A549 (cell line): ENCODE measurements around the gene B3GNT4.

Source experiments
- HMGXB4 ChIP-seq: fragments of 250-450 bp; sonication (Bioruptor Pico); IDR thresholded peaks from 2 replicates; pipeline ENCODE4 v1.5.0; 2021; ENCODE audit warnings: mild to moderate bottlenecking, moderate library complexity, borderline replicate concordance
- MAFK ChIP-seq: fragments of 450-650 bp; IDR thresholded peaks from 2 replicates; pipeline ENCODE4 v1.6.1; 2014; ENCODE audit not compliant: partially characterized antibody
- MAX ChIP-seq: IDR thresholded peaks from 2 replicates; pipeline ENCODE4 v1.6.1; 2012

DNA sequence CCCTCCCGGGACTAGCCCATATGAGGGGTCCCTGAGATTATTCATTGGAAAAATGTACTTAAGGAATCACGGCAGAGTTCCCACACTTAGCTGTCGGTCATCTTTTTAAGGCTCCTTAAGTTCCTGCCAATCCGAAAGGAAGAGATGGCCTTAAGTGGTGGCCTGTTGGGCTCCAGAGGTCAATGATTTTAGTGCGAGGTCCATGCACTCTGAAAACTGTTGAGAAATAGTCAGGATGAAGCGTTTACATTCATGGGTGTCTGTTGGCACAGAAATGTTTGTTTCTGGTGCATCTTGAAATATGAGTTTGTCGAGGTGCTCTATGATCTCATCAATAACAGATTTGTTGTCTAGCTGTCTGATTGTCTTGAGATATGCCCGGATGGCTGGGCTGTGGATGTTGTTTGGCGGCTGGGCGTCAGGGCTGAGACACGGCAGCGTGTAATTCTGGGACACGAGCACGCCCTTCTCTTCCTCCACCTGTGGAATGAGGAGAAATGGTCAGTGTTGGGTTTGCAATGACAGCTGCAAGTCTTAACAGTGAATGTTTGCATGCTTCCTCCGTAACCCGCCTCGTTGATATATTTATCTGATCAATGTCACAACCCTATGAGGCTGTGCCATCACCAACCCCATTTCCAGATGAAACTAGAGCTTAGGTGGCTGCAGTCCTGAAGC is 31.1 kb upstream of the B3GNT4 start:
- TF ChIP-seq MAFK (no peak), MAX (no peak), HMGXB4 (CRISPR knock-in tag) (no peak)
